GM21360 (cell line): ENCODE data around the gene KRTAP10-6.
"Not testable (repeated sequence)": the region's sequence is repeated elsewhere in the genome, so short reads cannot be mapped to it uniquely, and the experiment has no call there.

Source experiments
- ATAC-seq: cut with Tn5 transposase; IDR thresholded peaks from one replicate; pipeline ENCODE4 v1.9.1; 2021; ENCODE audit warnings: mild to moderate bottlenecking, moderate library complexity; ENCODE audit not compliant: unreplicated experiment

Gene KRTAP10-6

GRCh38 chr21:44599264-44600029, 7.1 kb upstream of the KRTAP10-6 start:
- no peak for ATAC-seq

- ATAC-seq, result no peak
These were observed 5.8 kb upstream of the KRTAP10-6 start for GRCh38 chr21:44598061-44598460.

- no peak for ATAC-seq
These were observed 3.9 kb upstream of the KRTAP10-6 start for GRCh38 chr21:44596068-44596725.

GRCh38 chr21:44595524-44595923, 3.2 kb upstream of the KRTAP10-6 start:
- ATAC-seq, result no peak

- no peak for ATAC-seq
These were observed 2.2 kb upstream of the KRTAP10-6 start for GRCh38 chr21:44594406-44594916.

- no peak for ATAC-seq
These were observed 1.5 kb upstream of the KRTAP10-6 start for GRCh38 chr21:44593598-44594405.

- ATAC-seq, result not testable (repeated sequence)
These were observed 539 bp downstream of the KRTAP10-6 start for GRCh38 chr21:44591801-44592130.

- not testable (repeated sequence) for ATAC-seq
These were observed 1.2 kb downstream of the KRTAP10-6 start for GRCh38 chr21:44590897-44591800.

GRCh38 chr21:44590311-44590721, 2.0 kb downstream of the KRTAP10-6 start:
- no peak for ATAC-seq

- no peak for ATAC-seq
These were observed 2.6 kb downstream of the KRTAP10-6 start for GRCh38 chr21:44589586-44590305.

GRCh38 chr21:44589094-44589493, 3.2 kb downstream of the KRTAP10-6 start:
- no peak for ATAC-seq

- no peak for ATAC-seq
These were observed 6.4 kb downstream of the KRTAP10-6 start for GRCh38 chr21:44585892-44586291.

GRCh38 chr21:44583800-44584147, 8.5 kb downstream of the KRTAP10-6 start:
- ATAC-seq, result no peak

GRCh38 chr21:44583089-44583799, 9.1 kb downstream of the KRTAP10-6 start:
- no peak for ATAC-seq

GRCh38 chr21:44582055-44582454, 10.2 kb downstream of the KRTAP10-6 start:
- ATAC-seq, result no peak

- ATAC-seq, result no peak
These were observed 11.1 kb downstream of the KRTAP10-6 start for GRCh38 chr21:44581158-44581557.

GRCh38 chr21:44580231-44580821, 12.0 kb downstream of the KRTAP10-6 start, which contains the start of gene KRTAP10-5:
Gene KRTAP10-5 (minus strand): TSS chr21:44580604. CDS start chr21:44580578, 26 bp downstream.
- not testable (repeated sequence) for ATAC-seq

- no peak for ATAC-seq
These were observed 12.5 kb downstream of the KRTAP10-6 start for GRCh38 chr21:44579833-44580144.
